GM18508 (cell line): Measurements from ENCODE around the gene RALGAPA2.

Source experiments
- ATAC-seq: cut with Tn5 transposase; IDR thresholded peaks from one replicate; pipeline ENCODE4 v1.9.1; 2021; ENCODE audit warnings: moderate number of reproducible peaks; ENCODE audit not compliant: insufficient read depth, unreplicated experiment

RALGAPA2 gene

GRCh38 chr20:20482453-20482852, 230.0 kb downstream of the RALGAPA2 start:
- no peak for ATAC-seq

GRCh38 chr20:20480689-20481088, 231.8 kb downstream of the RALGAPA2 start:
- ATAC-seq, result no peak

DNA sequence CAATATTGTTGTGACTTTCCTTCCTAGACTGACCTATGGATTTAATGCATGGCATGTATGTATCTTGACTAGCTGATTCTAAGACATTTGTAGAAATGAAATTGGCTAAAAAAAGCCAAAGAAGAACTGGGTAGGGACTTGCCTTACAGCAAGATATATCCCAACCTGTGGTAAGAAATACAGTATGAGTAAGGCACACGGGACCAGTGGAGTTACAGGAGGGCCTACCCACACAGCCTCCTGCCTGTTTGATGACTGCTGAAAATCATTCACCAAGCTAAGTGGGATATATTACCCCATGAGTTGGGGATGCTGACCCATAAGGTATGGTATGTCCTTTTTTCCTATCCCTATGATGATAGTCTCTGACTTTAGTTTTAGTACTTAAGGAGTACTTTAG, 232.3 kb downstream of the RALGAPA2 start:
- ATAC-seq, result no peak

- ATAC-seq, result no peak
Observed at GRCh38 chr20:20477444-20478041, 234.9 kb downstream of the RALGAPA2 start.

DNA sequence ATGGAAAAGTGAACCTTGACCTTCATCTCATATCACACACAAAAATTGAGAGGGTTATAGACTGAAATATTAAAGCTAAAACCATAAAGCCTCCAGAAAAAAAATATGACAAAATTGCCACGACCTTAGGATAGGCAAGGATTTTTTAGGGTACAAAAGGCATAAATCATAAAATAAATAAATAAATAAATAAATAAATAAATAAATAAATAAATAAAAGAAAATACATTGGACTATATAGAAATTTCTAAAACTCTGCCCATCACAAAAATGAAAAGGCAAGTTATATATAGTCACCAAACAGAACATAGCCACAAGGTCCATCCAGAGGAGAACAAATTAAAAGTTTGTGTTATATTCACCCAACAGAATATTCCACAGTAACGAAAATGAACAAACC, 235.9 kb downstream of the RALGAPA2 start:
- no peak for ATAC-seq

DNA sequence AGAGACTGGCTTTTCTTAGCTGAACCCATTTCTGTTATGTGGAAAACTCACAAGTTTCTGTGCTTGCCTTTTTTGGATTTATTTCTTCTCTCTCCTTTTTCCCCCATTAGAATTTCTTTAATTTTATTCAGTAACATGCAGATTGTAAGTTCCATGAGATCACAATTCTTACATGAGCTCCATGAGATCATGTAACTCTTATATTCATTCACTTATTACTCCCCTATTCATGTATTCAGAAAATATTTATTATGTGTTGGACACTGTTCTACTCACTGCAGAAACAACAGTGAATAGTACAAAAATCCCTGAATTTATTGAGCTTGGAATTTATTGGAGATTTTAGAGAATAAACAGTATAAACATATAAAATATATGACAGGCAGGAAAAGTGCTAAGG, 238.8 kb downstream of the RALGAPA2 start:
- no peak for ATAC-seq

- no peak for ATAC-seq
Observed at GRCh38 chr20:20472684-20473274, 239.7 kb downstream of the RALGAPA2 start.

DNA sequence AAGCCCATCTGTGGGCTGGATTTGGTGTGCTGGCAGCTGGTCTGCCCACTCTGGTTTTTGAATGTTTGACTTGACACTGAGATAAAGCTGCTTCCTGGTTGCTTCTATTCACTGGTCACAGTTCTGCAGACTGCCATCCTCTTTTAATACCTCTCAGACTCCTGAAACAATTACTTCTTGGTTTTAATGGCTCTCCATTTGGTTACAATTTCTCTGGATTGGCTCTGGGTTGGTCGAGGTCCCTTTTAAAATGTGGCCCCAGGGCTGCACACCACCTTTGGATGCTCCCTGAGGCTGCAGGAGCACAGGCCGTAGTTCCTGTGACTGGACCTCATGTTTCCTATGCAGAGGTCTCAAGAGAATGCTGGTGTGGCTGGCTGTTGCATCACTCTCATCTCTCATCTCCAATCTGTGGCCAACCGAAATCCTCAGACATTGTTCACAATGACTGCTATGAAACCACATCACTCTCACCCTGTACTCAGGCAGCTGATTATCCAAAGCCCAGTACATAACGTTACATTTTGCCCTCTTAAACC, 246.0 kb downstream of the RALGAPA2 start:
- peak; percentile 82 for ATAC-seq

DNA sequence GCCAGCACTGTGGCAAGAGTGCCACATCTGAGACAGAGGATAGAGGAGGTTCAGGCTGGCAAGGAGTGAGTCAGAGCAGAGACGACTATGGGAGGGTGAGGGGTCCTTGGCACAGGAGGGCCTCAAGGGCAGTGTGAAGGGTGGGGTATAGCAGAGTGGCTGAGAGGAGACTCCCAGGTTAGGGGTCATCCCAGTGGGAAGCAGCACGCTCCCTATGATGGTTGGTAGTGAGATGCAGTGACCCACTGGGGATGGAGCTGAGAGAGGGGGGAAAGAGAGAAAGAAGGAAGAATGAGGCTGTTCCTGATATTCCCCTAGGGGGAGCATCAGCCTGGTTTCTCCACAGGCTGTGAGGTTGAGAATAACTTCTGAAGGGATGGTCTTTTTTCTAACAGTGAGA, 247.2 kb downstream of the RALGAPA2 start:
- no peak for ATAC-seq

GRCh38 chr20:20463933-20464374, 248.5 kb downstream of the RALGAPA2 start:
- no peak for ATAC-seq

DNA sequence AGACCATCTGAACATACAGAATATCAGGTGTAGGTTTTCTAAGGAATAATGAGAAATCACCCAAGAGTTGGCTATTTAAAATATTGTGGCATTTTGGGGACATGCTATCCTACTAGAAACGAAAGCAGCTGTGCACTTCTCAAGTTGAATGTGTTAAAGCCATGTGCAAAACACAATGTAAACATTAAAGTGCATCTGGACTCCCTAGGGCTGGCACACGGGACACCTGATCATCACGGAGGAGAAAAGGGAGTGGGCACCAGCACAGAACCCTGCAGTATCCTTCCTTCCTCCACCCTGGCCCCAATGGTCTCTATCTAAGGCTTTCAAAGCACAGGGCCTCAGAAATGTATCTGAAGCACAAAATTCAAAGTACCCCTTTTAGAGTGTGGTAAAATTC, 250.3 kb downstream of the RALGAPA2 start:
- ATAC-seq, result no peak

- ATAC-seq, result no peak
Observed at GRCh38 chr20:20461551-20461950, 250.9 kb downstream of the RALGAPA2 start.

- ATAC-seq, result no peak
Observed at GRCh38 chr20:20459726-20460125, 252.7 kb downstream of the RALGAPA2 start.

GRCh38 chr20:20457392-20458126, 254.9 kb downstream of the RALGAPA2 start:
- no peak for ATAC-seq

DNA sequence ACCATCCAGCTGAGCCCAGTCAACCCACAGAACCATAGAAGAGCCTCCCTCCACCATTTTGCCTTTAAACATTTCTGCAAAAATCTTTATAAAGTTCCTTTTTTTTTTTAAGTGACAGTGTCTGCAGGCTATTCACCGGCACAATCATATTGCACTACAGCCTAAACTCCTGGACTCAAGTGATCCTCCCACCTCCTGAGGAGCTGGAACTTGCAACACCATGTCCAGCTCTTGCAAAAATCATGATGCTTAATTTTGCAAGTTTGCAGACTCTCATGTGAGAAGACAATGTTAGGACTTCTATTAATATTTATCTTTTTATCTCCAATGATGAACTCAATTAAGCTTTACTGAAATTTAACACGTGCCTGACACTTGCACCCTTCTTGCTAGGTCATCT, 255.7 kb downstream of the RALGAPA2 start:
- ATAC-seq, result no peak

GRCh38 chr20:20455926-20456325, 256.5 kb downstream of the RALGAPA2 start:
- no peak for ATAC-seq

GRCh38 chr20:20454850-20455627, 257.4 kb downstream of the RALGAPA2 start:
- ATAC-seq, result no peak

DNA sequence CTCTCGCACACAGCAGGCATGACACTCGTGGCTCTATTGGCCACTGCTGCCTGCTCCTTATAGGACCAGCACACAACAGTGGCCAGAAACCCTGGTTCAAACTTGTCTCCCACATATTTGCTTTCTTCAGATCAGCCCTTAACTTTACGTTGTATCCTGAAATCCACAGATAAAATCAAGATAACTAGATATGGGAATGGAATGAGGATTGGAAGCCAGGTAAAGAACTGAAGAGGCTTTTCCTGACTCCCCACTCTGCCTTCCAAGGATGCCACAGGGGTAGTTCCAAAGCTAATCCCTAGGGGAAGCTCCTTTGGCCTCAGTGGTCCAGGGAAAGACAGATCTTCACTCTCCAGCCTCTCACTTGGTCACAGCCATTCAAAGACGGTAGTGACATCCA, 258.1 kb downstream of the RALGAPA2 start:
- ATAC-seq, result no peak

DNA sequence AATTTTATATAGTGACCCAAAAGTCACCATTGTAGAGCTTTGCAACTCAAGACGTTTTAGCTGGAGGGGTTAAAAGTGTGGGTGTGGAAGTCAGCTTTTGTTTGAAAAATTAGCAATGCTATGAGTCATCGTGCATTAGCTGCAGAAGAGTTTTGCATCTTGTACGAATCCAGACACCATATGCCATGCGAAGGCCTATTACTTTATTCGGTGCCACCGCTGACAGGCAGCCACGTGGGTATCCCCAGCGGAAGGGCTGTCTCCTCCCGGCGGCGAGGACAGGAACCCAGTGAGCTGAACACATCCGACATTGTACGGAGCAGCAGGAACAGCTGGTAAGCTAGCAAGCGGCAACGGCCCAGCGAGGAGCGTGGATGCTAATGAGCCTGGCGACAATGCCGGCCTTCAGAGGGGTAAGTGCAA, 260.2 kb downstream of the RALGAPA2 start:
- peak; percentile 56 for ATAC-seq

DNA sequence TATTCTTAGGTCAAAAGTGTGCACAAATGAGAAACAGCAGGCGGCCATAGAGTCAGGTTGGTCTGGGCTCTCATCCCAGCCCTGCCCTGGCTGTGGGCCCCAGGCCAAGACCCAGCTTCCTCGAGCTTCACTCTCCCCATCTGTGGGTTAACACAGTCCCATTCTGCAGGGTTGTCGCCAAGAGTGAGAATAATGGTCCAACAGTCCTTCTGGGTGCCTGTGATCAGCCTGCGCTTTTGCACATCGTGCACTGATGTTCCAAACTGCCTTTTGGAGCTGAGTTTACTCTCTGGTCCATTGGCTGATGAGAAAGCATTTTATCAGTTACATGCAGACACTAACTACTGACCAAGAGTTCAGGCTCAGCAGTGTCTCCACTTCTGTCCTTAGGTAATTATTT, 261.9 kb downstream of the RALGAPA2 start:
- no peak for ATAC-seq

- ATAC-seq, result no peak
Observed at GRCh38 chr20:20448881-20449280, 263.6 kb downstream of the RALGAPA2 start.
